Esophagus (tissue), 2 donors: ENCODE data around the gene FER1L5. TPM values are rescaled to one million over a fixed set of nuclear protein-coding genes. Genes with fewer than 3 reads are reported as not detected.
"Not testable (repeated sequence)": the region's sequence is repeated elsewhere in the genome, so short reads cannot be mapped to it uniquely, and the experiment has no call there.

Experiments used
- H3K27ac ChIP-seq, 2 donors: one replicate each; pipeline ENCODE4 v1.5.1; 2013; ENCODE audit warnings: low read depth in 2 of 2, mild to moderate bottlenecking in 2 of 2, inconsistent platforms in 1 of 2, low read length in 1 of 2, moderate library complexity in 1 of 2
- H3K27me3 ChIP-seq, 2 donors: one replicate each; pipeline ENCODE4 v1.6.1; 2013; ENCODE audit warnings: low read length in 2 of 2, control low read depth in 1 of 2, mild to moderate bottlenecking in 1 of 2; ENCODE audit not compliant: insufficient read depth in 2 of 2, control insufficient read depth in 1 of 2
- H3K36me3 ChIP-seq, 2 donors: one replicate each; pipeline ENCODE4 v1.6.1; 2013; ENCODE audit warnings: low read length in 1 of 2; ENCODE audit not compliant: control insufficient read depth in 2 of 2, insufficient read depth in 2 of 2
- H3K4me1 ChIP-seq, 2 donors: one replicate each; pipeline ENCODE4 v1.6.1; 2013; ENCODE audit warnings: low read length in 1 of 2; ENCODE audit not compliant: control insufficient read depth in 2 of 2, insufficient read depth in 2 of 2
- H3K4me3 ChIP-seq, 2 donors: one replicate each; pipeline ENCODE4 v1.5.1; 2013; ENCODE audit warnings: low read length in 2 of 2, mild to moderate bottlenecking in 2 of 2, low read depth in 1 of 2, moderate library complexity in 1 of 2
- H3K9me3 ChIP-seq, 2 donors: one replicate each; pipeline ENCODE4 v1.6.1; 2013; ENCODE audit warnings: mild to moderate bottlenecking in 2 of 2, low read depth in 1 of 2, low read length in 1 of 2, moderate library complexity in 1 of 2; ENCODE audit not compliant: control insufficient read depth in 2 of 2, insufficient read depth in 1 of 2
- whole genome bisulfite sequencing, 2 donors: extraction: QIAGEN DNeasy Blood & Tissue Kit; methylation state at CpG; one replicate each; pipeline ENCODE4 v1.1.7; 2013; 5-methylcytosine and 5-hydroxymethylcytosine counted together
- polyA plus RNA-seq, 2 donors: library from polyadenylated mRNA; stranded (reverse); fragments of 200-250 nt; gene quantifications; one replicate each; pipeline ENCODE4 v1.2.3, GENCODE V29; 2013
- donor health status: healthy with polysubstance abuse.
- donor health status: Bipolar disorder and iron deficiency.

The FER1L5 gene
- polyA plus RNA-seq, 2 donors, result 0.02 to 0.20 TPM

DNA sequence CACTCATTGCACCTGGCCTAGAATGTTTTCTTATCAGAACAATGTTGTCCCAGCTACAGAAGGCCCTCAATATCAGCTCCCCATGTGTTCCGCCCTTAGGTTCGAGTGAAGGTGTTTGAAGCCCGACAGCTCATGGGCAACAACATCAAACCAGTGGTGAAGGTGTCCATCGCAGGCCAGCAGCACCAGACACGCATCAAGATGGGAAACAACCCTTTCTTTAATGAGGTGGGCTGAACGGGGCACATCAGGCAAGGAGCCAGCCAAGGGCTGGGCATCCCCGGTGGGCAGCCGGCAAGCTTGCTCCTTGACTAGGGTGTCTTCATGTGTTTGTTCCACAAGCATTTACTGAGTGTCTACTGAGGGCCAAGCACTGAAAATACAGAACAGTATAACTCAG, 9.2 kb downstream of the FER1L5 start:
- H3K4me1 ChIP-seq, result no peaks in the 10 kb centered on the region
- no peaks in the 10 kb centered on the region for H3K27me3 ChIP-seq
- H3K36me3 ChIP-seq, result no peaks in the 10 kb centered on the region
- H3K9me3 ChIP-seq, result no peaks in the 10 kb centered on the region
- no peak overlapping the region for H3K4me3 ChIP-seq
- 90 to 94% methylated on average over 8 of the region's 8 CpGs for WGBS, 2 donors
- no peak overlapping the region for H3K27ac ChIP-seq

DNA sequence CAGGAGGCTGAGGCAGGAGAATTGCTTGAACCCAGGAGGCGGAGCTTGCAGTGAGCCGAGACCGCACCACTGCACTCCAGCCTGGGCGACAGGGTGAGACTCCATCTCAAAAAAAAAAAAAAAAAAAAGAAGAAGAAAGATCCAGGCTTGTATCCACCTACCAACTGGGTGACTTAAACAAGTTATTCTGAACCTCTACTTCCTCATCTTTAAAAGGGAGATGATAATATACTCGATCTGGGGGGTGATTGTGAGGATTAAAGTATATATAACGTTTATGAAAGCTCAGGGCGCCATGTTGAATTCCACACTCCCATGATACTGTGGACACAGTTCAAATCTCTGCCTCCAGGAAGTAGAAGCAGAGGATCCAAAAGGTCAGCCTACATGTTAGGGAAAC, 12.2 kb downstream of the FER1L5 start:
- H3K27ac ChIP-seq, H3K36me3 ChIP-seq, H3K27me3 ChIP-seq, H3K4me3 ChIP-seq, H3K9me3 ChIP-seq, H3K4me1 ChIP-seq: not testable (repeated sequence)
- 89 to 90% methylated on average over 4 to 7 of the region's 7 CpGs for WGBS, 2 donors

DNA sequence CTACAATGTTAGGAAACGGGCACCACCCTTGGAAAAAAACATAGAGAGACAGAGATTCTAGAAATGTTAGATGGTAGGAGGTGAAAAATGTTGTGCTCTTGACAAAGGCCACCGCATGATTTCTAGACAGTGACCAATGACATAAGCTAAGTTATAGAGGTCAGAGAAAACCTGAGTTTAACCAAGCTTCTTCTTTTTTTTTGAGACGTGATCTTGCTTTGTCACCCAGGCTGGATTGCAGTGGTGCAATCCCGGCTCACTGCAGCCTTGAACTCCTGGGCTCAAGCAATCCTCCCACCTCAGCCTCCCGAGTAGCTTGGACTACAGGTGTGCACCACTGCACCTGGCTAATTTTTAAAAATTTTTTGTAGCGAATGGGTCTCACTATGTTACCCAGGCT, 13.0 kb downstream of the FER1L5 start:
- Histone ChIP-seq H3K36me3 (no peaks in the 10 kb centered on the region), H3K27ac (no peak overlapping the region), H3K27me3 (no peaks in the 10 kb centered on the region), H3K4me3 (no peak overlapping the region), H3K4me1 (no peaks in the 10 kb centered on the region), H3K9me3 (no peaks in the 10 kb centered on the region)
- 84 to 91% methylated on average over 6 of the region's 6 CpGs for WGBS, 2 donors

DNA sequence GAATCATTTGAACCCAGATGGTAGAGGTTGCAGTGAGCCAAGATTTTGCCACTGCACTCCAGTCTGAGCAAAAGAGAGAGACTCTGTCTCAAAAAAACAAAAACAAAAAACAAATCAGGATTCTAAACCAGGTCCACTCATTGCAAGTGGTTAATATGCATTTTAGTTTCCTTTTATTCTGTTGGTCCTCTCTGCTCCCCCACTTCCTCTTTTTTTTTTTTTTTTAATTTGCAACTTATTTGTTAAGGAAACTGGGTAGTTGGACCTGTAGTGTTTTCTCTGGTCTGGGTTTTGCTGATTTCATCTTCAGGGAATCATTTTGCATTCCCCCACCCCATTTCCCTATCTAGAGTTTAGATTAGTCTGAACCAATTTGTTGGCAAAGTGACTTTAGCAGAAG, 14.0 kb downstream of the FER1L5 start:
- Histone ChIP-seq H3K27me3 (no peaks in the 10 kb centered on the region), H3K27ac (no peak overlapping the region), H3K4me3 (no peak overlapping the region), H3K4me1 (no peaks in the 10 kb centered on the region), H3K36me3 (no peaks in the 10 kb centered on the region), H3K9me3 (no peaks in the 10 kb centered on the region)

DNA sequence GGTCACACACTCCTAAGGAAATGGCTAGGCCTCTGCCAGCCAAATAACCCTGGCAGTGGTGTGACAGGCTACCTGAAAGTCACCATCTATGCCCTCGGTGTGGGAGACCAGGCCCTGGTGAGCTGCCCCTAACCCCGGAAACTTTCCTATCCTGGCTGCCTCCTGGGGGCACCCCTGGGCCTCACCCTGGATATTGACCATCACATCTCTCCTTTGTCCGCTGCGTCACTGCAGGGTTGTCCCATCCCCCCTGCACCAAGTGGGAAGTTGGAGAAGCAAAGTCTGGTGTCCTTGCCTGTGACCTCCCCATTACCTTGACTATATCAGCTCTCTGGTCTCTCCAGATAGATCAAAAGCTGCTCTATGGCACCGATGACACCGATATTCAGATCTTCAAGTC, 18.8 kb downstream of the FER1L5 start:
- no peaks in the 10 kb centered on the region for H3K9me3 ChIP-seq
- peaks cover 0 to 3% of the 10 kb centered on the region in 2 donors for H3K4me1 ChIP-seq
- WGBS, 2 donors, result 89 to 94% methylated on average over 6 of the region's 6 CpGs
- no peaks in the 10 kb centered on the region for H3K27me3 ChIP-seq
- H3K36me3 ChIP-seq, result no peaks in the 10 kb centered on the region
- no peak overlapping the region for H3K4me3 ChIP-seq
- H3K27ac ChIP-seq, result no peak overlapping the region

DNA sequence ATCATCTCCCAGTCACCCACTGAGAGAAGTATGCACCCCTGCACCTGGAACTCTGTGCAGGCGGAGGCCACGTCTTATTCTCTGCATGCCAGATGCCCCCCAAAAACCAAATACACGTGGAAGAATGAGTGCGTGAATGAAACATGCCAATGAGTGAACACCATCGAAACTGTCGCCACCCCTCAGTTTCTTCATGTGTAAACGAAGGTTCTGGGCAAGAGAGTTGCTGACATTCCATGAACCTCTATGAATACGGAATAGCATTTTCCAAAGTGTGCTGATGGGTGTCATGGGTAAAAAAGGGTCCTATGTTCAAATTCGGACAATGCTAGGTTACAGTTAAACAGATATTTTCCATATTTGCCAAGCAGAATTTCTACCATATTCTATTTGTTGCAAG, 19.8 kb downstream of the FER1L5 start:
- Histone ChIP-seq H3K27ac (no peak overlapping the region), H3K36me3 (no peaks in the 10 kb centered on the region), H3K4me1 (peaks cover 0 to 3% of the 10 kb centered on the region in 2 donors), H3K27me3 (no peaks in the 10 kb centered on the region), H3K9me3 (no peaks in the 10 kb centered on the region), H3K4me3 (no peak overlapping the region)
- 91% methylated on average over 9 of the region's 9 CpGs for WGBS, 2 donors

DNA sequence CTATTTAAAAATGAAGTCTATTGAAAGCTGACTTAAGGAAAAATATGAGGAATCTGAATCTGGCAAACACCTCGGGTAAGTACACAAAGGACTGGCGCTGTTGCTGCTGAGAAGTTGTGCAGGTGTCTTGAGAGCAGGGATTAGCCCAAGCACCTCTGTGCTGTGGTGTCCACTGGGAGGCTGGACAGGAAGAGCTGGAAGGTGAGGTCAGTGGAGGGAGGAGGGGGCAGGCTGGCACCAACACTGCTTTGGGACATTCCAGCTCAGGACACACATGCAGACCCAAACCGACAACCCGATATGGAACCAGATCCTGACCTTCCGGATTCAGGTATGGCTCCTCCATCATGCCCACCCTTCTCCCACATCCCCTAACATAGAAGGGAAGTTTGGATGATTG, 20.6 kb downstream of the FER1L5 start:
- Histone ChIP-seq H3K27me3 (no peaks in the 10 kb centered on the region), H3K27ac (no peak overlapping the region), H3K4me1 (peaks cover 0 to 3% of the 10 kb centered on the region in 2 donors), H3K9me3 (no peaks in the 10 kb centered on the region), H3K4me3 (no peak overlapping the region), H3K36me3 (no peaks in the 10 kb centered on the region)
- 60 to 73% methylated on average over 5 of the region's 5 CpGs for WGBS, 2 donors

DNA sequence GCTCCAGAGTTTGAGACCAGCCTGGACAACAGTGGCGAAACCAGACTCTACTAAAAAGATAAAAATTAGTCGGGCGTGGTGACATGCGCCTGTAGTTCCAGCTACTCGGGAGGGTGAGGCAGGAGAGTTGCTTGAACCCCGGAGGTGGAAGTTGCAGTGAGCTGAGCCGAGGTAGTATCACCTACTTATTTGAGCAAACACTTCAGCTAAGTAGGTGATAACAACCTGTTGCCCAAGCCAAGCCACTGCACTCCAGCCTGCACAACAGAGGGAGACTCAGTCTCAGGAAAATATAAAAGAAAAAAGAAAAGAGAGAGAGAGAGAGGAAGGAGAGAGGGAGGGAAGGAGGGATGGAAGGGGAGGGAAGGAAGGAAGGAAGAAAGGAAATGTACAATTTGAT, 21.3 kb downstream of the FER1L5 start:
- WGBS, 2 donors, result 72 to 76% methylated on average over 7 of the region's 7 CpGs
- H3K4me3 ChIP-seq, result no peak overlapping the region
- no peak overlapping the region for H3K27ac ChIP-seq
- H3K9me3 ChIP-seq, result no peaks in the 10 kb centered on the region
- H3K4me1 ChIP-seq, result peaks cover 0 to 3% of the 10 kb centered on the region in 2 donors
- H3K36me3 ChIP-seq, result no peaks in the 10 kb centered on the region
- no peaks in the 10 kb centered on the region for H3K27me3 ChIP-seq

DNA sequence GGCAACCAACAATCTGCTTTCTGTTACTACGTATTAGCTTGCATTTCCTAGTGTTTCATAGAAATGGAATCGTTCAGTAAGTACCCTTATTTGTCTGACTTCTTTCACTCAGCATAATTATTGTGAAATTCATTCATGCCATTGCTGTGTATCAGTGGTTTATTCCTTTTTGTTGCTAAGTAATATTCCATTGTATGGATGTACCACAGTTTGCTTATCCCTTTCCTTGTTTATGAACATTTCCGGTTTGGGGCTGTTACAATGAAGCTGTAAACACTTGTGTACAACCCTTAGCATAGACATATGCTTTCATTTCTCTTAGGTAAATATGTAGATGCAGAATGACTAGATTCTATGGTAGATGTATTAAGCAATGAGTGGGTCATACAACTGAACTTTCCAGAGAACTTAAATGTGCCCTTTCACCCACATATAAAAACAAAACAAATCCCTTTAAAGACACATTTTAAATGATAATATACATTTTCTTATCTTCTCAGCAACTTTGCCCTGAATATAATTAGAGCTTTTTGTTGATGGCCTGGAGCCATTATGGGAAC, 21.9 kb downstream of the FER1L5 start:
- WGBS, 2 donors, result 91 to 93% methylated on average over 3 of the region's 3 CpGs
- H3K9me3 ChIP-seq, result no peaks in the 10 kb centered on the region
- H3K36me3 ChIP-seq, result no peaks in the 10 kb centered on the region
- H3K4me1 ChIP-seq, result peaks cover 0 to 3% of the 10 kb centered on the region in 2 donors
- H3K4me3 ChIP-seq, result no peak overlapping the region
- H3K27ac ChIP-seq, result no peak overlapping the region
- H3K27me3 ChIP-seq, result no peaks in the 10 kb centered on the region

DNA sequence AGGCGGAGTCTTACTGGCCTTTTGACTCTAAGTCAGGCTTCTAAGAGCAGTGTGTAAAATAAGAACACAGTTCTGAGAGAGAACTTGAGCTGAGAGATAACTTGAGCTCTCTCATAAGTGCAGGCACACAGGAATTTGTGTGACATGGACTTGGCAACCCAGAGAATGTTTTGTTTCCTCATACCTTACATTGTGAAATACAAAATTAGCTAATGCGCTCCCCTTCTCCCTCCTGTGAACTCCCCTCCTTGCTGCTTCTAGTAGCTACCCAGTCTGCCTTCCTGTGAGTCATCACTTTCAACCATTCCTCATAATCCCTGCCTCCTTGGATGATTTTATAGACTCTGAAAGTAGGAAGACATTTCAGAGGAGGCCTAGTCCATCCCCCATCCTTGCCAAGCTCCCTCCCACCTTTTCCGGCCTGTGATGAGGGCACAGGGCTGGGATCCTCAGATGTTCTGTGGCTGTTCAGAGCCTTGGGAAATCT, 22.6 kb downstream of the FER1L5 start:
- WGBS, 2 donors, result 61 to 75% methylated on average over 3 of the region's 3 CpGs
- Histone ChIP-seq H3K27me3 (no peaks in the 10 kb centered on the region), H3K9me3 (no peaks in the 10 kb centered on the region), H3K4me1 (peaks cover 0 to 3% of the 10 kb centered on the region in 2 donors), H3K4me3 (no peak overlapping the region), H3K36me3 (no peaks in the 10 kb centered on the region), H3K27ac (peak overlapping the region; percentile 14 to 24)
